DMS53 treated with DMSO at 0.1 percent for 48 hours (cell line): ENCODE measurements around the gene SH3RF3.

Experiments used
- DNase-seq: peaks from one replicate; lab custom pipeline; 2025; ENCODE audit not compliant: unreplicated experiment; lab: John Stamatoyannopoulos, UW

SH3RF3 gene

GRCh38 chr2:109176928-109177327, 47.9 kb downstream of the SH3RF3 start:
- peak; percentile 51 for DNase-seq

- DNase-seq = peak; percentile 31
Measured at GRCh38 chr2:109177635-109178034, 48.6 kb downstream of the SH3RF3 start.

GRCh38 chr2:109178968-109179367, 50.0 kb downstream of the SH3RF3 start:
- no peak for DNase-seq

DNA sequence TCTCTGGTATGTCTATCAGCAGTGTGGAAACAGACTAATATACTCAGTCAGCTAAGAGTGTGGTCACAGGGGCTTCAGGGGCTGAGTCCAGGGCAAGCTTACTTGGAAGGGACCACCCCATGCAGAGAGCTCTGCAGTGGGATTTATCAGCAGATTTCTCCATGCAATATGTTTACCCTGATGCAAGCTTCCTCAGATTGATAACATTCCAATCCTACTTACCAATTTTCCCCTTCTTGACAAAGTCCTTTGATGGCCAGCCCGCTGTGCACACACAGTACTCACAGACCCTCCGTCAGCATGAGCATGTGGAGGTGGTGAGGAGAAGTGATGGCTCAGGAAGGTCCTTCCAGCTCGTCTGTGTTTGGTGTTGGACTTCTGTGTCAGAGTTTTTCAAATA, 51.8 kb downstream of the SH3RF3 start:
- DNase-seq = no peak

DNA sequence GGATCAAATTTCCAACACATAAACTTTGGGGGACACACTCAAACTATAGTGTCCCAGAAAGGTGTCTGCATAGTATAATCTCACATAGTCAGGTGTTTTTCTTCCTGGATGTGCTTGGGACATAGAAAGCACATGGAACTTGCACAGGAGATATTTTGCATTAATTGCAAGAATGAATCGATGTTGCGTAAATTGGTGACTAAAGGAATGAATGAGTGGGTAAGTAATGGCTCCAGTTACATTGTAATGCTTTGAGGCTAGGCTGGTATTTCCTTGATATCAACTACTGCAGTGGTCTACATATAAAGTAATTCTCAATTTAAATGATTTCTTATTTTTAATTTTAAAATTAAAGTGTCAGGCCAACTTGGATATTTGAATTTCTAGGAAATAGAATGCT, 53.4 kb downstream of the SH3RF3 start:
- no peak for DNase-seq

DNA sequence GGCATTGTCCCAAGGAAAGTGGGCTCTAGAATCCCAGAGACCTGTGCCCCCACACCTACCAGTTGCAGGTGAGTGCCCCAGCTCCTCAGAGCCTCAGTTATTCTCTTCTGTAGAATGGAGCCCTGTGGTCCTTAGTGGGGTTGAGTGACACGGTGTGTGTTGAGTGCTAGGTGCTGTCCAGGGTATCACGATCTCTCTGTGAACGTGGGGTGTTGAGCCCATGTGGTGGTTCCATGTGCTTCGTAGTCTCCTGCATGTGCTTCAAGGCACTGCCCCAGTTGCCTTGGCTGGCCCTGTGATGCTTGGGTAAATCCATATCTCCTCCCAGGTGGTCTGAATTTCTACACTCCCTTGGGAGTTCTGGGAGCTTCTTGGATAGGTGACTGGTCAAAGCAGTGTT, 54.9 kb downstream of the SH3RF3 start:
- no peak for DNase-seq

- DNase-seq = no peak
Measured at GRCh38 chr2:109184368-109184767, 55.4 kb downstream of the SH3RF3 start.

DNA sequence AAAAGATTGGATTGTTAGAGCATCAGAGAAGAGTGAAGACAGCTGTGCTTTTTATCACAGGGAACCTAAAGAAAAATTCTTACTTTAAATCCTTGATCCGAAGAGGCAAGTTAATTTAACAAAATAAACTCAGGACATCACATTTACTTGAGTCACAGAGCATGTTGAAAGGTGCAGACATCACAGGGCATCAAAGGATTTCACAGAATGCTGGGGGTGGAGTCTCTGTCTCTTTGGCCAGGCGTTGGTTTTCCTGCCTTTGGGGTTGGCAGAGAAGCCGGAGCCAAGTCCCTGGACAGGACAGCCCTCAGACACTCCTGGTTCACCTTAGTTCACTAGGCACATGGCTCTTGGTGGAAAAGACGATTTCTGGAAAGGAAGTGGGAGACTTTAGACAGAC, 56.3 kb downstream of the SH3RF3 start:
- DNase-seq = peak; percentile 67

GRCh38 chr2:109185821-109186570, 57.0 kb downstream of the SH3RF3 start:
- DNase-seq = no peak

DNA sequence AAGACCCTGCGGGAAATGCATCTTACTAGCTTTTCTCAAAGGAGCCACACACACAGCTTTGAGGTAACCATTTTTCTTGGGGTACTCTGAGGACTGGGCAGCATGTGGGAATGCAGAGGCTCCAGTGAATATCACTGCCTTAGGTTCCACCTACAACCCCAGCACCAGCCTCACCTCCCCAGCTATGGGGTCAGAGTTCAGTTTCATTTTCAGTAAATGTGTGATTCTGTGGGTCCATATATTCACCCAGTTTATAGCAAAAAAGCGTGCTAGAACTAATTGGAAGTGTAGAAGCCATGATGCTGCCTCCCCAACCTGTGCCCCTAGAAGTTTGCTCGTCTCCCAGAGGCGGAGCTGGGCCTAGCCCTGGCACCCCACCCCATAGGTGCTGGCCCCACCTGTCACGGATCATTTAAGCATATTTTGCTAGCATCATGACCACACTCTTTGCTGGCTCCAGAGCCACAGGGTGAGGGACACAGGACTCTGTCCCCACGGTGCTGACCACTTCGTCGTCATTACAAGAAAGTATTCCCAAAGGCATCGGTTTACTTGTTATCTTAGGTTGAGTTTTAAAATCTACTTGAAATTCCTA, 57.7 kb downstream of the SH3RF3 start:
- DNase-seq = no peak

DNA sequence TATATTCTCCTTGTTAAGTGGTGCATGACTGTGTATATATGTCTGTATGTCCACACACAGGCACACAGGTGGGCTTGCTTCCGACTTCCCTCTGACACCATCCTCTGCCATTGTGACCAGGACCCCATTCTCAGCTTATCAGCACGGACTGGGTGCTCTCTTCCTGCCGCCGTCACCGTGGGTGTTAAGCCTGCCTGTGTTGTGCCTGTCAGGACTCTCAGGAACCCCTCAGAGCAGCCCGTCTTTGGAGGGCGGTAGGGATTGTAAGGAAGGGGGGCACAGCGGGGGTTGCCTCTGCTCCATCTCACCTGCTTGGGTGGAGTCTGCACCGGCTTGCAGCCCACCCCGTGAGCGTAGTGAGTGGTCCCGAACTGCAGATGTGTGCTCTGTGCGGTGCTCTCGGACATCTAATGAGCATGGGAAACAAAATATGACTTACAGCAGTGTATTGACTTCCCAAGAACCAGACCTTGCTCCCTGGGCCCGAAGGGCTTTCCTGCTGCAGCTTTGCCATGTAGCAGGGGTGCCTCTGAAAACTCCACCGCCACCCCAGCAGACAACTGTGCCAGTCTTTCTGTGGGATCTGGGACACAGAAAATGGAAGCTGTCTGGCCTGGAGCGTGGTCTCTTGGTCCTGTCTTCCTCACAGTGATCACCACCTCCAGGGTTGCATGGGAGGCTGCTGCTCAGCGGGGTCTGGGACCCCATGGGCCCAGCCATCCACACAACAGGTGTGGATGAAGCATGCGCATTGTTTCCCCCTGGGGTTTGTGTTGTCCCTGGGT, 58.9 kb downstream of the SH3RF3 start:
- no peak for DNase-seq

GRCh38 chr2:109188496-109188890, 59.5 kb downstream of the SH3RF3 start:
- no peak for DNase-seq

DNA sequence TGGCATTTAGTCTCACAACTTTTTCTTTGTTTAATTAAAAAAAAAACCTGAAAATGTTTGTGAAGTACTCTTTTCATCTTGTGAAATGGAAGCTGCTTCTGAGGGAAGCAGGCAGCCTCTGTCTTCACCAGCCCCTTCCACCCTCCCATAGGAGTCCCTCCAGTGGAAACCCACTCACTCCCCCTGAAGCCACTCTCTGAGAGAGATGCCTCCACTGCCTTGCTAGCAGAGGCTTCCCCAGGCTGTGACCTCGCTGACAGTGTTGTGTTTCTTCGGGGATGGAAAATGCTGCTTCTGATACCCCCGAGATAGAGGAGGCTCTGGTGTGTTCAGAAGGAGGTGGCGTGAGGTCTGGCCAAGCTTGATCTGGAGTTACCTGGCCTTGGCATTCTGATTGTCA, 59.9 kb downstream of the SH3RF3 start:
- no peak for DNase-seq

GRCh38 chr2:109189751-109190150, 60.7 kb downstream of the SH3RF3 start:
- no peak for DNase-seq

DNA sequence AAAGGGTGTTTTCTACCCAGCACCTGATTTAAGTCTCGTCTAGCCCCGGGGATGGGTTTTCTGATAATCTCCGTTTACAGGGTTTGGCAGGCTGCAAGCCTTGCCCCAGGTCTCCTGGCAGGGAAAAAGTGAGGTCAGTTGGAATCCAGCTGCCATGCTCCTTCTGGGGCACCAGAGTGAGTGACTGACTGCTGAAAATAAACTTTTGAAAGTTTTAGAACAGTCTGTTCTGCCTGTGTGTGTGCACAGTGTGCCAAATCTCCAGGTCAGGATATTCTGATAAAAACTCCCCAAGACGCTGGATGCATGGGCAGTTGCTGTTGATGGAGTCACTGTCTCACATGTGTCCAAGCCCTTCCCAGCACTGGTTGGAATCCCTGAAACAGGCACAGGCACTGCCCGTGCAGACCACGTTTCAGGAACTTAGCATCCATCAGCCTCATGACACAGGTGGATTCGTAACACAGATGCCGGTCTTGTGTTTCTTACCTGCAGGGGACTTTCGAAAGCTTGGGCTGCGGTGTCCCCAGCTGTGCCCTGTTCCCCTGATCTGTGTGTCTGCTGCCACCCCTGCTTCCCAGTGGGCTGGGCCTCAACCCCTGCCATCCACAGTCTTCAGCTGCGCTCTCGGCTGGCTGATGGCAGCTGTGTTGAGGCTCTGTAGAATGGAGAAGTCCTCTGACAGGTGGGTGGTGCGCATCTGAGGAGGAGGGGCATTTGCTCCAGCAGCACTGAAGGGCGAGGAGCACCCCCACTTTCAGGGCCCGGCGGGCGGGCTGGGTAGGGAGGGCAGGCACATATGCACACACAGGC, 65.0 kb downstream of the SH3RF3 start:
- DNase-seq = no peak

DNA sequence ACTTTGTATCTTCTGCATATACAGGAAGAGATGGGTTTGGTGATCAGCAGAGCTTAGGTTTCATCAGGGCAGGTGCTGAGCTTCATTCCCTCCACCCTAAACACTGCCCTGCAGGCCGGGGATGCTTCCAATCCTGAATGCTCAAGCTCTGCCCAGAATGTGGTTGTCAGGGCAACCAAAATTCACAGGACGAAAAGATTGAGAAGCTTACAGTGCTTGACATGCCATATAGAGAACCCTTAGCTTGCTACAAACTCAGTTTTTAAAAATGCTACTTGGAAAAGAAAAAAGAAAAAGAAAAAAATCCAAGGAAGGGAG, 65.6 kb downstream of the SH3RF3 start:
- no peak for DNase-seq

DNA sequence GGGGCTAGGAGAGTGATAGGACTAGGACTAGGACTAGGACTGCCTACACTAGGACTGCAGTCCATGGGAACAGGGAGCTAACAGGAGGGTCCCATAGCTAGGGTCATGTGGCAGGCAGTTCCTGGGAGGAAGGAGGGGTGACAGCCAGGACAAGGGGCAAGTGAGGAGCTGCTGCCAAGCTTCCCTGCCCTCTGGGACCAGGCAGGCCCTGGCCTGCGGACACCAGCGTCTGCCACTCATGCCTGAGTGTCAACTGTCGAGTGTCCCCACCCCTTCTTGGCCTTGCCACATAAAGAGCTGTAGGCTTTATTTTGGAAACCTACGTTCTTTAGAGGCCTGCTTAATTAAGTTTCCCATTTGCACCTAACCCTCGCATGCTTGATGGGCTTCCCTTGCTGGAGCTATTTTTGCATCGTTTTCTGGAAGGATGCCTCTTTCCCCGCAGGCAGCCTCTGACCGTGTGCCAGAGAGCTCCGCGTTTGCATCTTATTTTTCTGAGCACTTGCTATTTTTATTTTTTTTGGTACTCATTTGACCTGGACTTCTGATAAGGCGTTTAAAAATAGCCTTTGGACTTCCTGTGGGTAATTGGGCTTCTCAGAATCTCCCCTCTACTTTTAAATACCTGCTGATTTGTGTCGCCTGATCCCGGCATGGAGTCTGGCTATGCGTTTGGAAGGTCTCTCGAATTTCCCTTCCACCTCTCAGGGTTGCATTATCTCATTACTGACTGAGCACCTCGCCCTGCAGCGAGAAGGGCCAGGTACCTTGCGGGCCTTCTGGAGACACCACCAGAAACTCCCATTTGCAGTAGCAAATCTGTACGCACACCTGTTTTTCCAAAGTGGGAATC, 66.4 kb downstream of the SH3RF3 start:
- DNase-seq = no peak

DNA sequence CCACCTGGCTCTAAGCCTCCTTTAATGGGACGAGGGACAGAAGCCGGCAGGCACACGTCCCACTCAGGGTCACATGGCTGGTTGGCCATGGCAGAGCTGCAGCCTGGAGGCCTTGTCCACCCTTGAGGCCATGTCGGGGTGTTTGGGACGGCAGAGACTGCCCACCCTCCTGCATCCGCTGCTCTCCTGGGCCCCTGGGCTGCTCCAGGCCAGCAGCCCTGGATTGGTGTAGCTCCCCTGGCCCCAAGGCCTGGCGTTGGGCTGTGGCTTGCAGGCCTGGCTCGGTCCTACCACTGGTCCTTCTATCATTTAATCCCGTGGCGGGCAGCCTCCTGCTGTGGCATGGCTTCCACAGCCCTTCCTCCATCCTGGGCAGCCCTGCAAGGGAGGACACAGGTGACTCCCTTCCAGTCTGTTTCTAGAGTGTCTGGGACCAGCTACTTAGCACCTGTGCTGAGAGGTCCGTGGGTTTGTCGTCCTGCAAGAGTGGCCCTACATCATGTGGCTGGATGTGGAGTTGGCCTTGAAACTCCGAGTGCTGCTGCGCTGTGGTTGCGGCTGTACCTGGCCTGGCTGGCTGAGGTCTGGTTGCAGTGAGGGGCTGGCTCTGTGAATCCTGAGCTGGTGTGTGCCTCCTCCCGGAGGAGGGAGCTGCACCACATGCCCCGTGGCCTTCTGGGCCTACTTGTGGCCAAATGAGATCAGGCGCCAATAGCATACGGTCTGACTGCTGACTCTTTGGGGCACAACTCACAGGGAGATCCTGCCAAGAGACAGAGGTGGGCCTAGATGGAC, 67.3 kb downstream of the SH3RF3 start:
- DNase-seq = no peak

DNA sequence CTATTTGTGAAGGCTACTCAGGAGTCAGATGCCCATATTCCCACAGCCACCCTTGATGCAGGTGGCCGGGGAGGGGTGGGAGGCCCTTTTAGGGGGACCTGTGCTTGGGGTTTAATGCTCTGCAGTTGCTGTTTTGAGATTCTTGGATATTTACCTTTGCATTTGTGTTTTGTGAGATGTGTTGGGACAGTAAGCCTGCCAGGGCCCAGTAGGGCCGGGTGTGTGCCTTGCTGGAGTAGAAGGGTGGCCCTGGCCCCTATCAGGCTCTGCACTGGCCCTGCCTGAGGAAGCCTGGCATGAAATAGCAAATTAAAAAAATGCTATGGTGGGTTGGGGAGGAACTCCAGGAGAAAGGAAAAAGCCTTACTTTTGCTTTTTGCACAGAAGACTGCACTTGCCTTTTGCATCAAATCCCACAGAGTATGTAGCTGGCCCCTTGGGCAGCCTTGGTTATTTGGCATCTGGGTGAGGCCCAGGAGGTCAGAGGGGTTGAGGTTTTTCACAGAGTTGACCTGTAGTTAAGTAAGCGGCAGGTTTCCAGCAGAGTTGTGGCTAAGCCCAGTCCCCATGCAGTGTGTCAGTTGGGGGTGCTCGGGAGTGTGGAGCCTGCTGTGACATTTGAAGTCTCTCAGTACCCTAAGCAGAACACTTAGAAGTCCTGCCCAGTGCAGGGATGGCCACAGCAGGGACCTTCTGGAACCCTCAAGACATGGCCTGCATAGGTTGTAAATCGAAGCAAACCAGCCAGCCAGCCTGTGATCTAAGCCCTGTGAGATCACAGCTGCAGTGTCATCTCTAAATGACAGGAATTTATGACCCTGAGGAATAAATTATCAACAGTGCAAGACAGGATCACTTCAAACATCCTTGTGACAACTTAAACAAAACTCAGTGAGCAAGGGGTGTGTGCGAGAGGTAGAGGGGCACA, 68.8 kb downstream of the SH3RF3 start:
- DNase-seq = no peak
